Endothelial cell of umbilical vein (primary cell): Measurements from ENCODE around the gene TREH. TPM values are rescaled to one million over a fixed set of nuclear protein-coding genes. Genes with fewer than 3 reads are reported as not detected.
"Not testable (repeated sequence)": the region's sequence is repeated elsewhere in the genome, so short reads cannot be mapped to it uniquely, and the experiment has no call there.

Experiments used
- BruUV-seq: library from RNA; stranded (reverse); fragments of 400-500 nt; replicated peaks from 2 replicates; lab custom pipeline; 2021; lab: Mats Ljungman, UMichigan
- CTCF ChIA-PET: fragments of 300-600, 350-600 bp; sonication (Branson Sonifier 250); formaldehyde crosslinking; loops from one replicate; lab custom pipeline; 2021; ENCODE audit warnings: antibody characterized with exemption, inconsistent platforms; lab: Charles Lee
- POLR2A ChIA-PET: fragments of 300-600, 350-600 bp; sonication (Branson Sonifier 250); formaldehyde crosslinking; loops from one replicate; lab custom pipeline; 2021; ENCODE audit warnings: antibody characterized with exemption, inconsistent platforms; lab: Charles Lee
- DNase-seq: peaks from one replicate; pipeline ENCODE4 v3.0.0-alpha.2; 2011; ENCODE audit warnings: low read depth, low spot score
- FAIRE-seq: peaks from 2 replicates; lab custom pipeline; 2011; peaks lifted over from hg19 to GRCh38; lab: Jason Lieb, UNC
- H2AFZ ChIP-seq: 2 replicates; pipeline ENCODE4 v1.6.0; 2012; ENCODE audit warnings: low read depth, low read length, control low read depth, inconsistent platforms
- H3K27ac ChIP-seq: 2 replicates; pipeline ENCODE4 v1.5.1; 2011; ENCODE audit warnings: low read depth, mild to moderate bottlenecking, control low read depth, low read length, moderate library complexity; ENCODE audit not compliant: insufficient read depth
- H3K27me3 ChIP-seq, 2 experiments: 2 replicates each; pipeline versions ENCODE4 v1.6.0 to v1.6.1; 2011; ENCODE audit warnings: low read length in 2 of 2, mixed read lengths in 1 of 2; ENCODE audit not compliant: control insufficient read depth in 2 of 2, insufficient read depth in 2 of 2
- H3K36me3 ChIP-seq, 2 experiments: 2 replicates in 1 of 2; 3 replicates in 1 of 2; pipeline ENCODE4 v1.5.1; 2011; ENCODE audit warnings: low read length in 2 of 2, mild to moderate bottlenecking in 1 of 2, moderate library complexity in 1 of 2; ENCODE audit not compliant: control insufficient read depth in 2 of 2, insufficient read depth in 2 of 2; ENCODE audit errors: extremely low read depth in 1 of 2
- H3K4me1 ChIP-seq: 3 replicates; pipeline ENCODE4 v1.5.1; 2011; ENCODE audit warnings: mild to moderate bottlenecking, low read length; ENCODE audit not compliant: control insufficient read depth, insufficient read depth; ENCODE audit errors: extremely low read depth
- H3K4me2 ChIP-seq: 2 replicates; pipeline ENCODE4 v1.6.1; 2011; ENCODE audit warnings: low read length, control low read depth, mixed read lengths; ENCODE audit not compliant: insufficient read depth
- H3K4me3 ChIP-seq, 3 experiments: fragments of 200-600 bp in 1 of 3; sonication (generic), shearing (Covaris generic) in 1 of 3; replicated peaks in 1 of 3; 2 replicates each; pipeline ENCODE4 v1.5.1; 2011 to 2016; ENCODE audit warnings: control low read depth in 3 of 3, low read length in 3 of 3, mild to moderate bottlenecking in 2 of 3, inconsistent platforms in 1 of 3, low read depth in 1 of 3, moderate library complexity in 1 of 3; ENCODE audit not compliant: insufficient read depth in 1 of 3
- H3K79me2 ChIP-seq: 2 replicates; pipeline ENCODE4 v1.6.0; 2012; ENCODE audit warnings: low read length, inconsistent platforms; ENCODE audit not compliant: control insufficient read depth, insufficient read depth
- H3K9ac ChIP-seq: replicated peaks from 2 replicates; pipeline ENCODE3; 2011; ENCODE audit warnings: low read length, control low read depth; ENCODE audit not compliant: insufficient read depth; ENCODE audit errors: extremely low read depth
- H3K9me1 ChIP-seq: replicated peaks from 3 replicates; pipeline ENCODE4 v1.6.0; 2011; ENCODE audit warnings: mild to moderate bottlenecking, low read length; ENCODE audit not compliant: control insufficient read depth, insufficient read depth; ENCODE audit errors: extremely low read depth
- H3K9me3 ChIP-seq: replicated peaks from 2 replicates; pipeline ENCODE4 v1.5.1; 2012; ENCODE audit warnings: low read length, inconsistent platforms; ENCODE audit not compliant: control insufficient read depth, insufficient read depth
- H4K20me1 ChIP-seq: replicated peaks from 2 replicates; pipeline ENCODE3; 2011; ENCODE audit warnings: mild to moderate bottlenecking, low read length; ENCODE audit not compliant: control insufficient read depth, insufficient read depth; ENCODE audit errors: extremely low read depth
- dilution Hi-C: fragments of 300-500 bp; cut with MboI; formaldehyde crosslinking; loops from one replicate; pipeline ENCODE4 v1.15.0; 2019; ENCODE audit warnings: low sequenced_read_pairs; ENCODE audit not compliant: extremely low pct_ligation_motif_present
- intact Hi-C: fragments of 100-400 bp; cut with micrococcal nuclease; formaldehyde crosslinking; loops from one replicate; pipeline ENCODE4 v1.10.0; 2022
- polyA plus RNA-seq, 4 experiments: library from polyadenylated mRNA; depleted of rRNA in 3 of 4; stranded (reverse) in 3 of 4; unstranded in 1 of 4; fragments of >200 nt; gene quantifications; 2 replicates each; pipeline versions ENCODE4 v1.2.1 to v1.2.3, GENCODE V29; 2011 to 2012; ENCODE audit warnings: missing spikeins in 1 of 4
- total RNA-seq: library from RNA; stranded (reverse); gene quantifications from 2 replicates; pipeline ENCODE4 v1.2.3, GENCODE V29; 2021

TREH gene
- total and polyA plus RNA-seq, 2 donors (not counting 3 experiments of a cell fraction or from before 2014, with no cell fraction given), result not detected

DNA sequence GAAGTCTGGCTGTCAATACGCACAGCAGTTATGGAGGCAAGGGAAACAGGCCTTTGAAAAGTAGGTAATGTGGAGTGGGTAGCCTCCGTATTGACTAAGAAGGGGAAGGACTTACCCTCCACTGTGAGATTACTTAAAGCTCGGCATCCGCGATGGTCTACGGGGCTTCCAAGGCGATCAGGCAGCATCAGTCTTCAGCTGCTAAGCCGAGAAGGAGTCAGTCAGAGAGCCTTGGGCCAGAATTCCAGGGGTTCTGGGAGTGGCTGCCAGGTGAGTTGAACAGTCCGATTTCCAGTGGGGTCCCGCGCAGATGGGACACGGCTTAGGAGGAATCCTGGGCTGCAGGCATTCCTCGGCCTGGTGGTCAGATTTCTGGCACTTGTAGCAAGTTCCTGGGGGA is 40.6 kb upstream of the TREH start:
- CTCF ChIA-PET, H3K4me1 ChIP-seq, DNase-seq, H3K9ac ChIP-seq, intact Hi-C loops, POLR2A ChIA-PET, BruUV-seq, H3K9me1 ChIP-seq, H3K4me3 ChIP-seq, H3K9me3 ChIP-seq, H3K36me3 ChIP-seq, dilution Hi-C loops, H4K20me1 ChIP-seq, H3K79me2 ChIP-seq, H3K27ac ChIP-seq, H2AFZ ChIP-seq, FAIRE-seq, H3K4me2 ChIP-seq, H3K27me3 ChIP-seq: not testable (repeated sequence)

DNA sequence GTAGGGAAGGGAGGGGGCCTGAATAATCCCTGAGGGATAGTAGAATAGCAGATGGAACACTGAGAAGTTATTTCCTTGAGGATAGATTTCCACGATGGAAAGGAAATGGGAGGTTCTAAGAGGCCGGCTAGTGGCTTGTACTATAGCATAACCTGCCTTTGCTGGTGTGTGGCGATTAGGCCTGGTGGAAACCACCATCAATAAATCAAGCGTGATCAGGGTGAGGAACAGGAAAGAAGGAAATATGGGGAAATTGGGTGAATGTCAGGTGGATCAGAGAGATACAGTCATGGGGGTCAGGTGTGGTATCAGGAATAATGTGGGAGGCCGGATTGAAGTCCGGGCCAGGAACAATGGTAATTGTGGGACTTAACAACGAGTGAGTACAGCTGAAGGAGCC is 39.1 kb upstream of the TREH start:
- intact Hi-C loops, dilution Hi-C loops, H3K4me2 ChIP-seq, CTCF ChIA-PET, H3K79me2 ChIP-seq, H3K4me3 ChIP-seq, POLR2A ChIA-PET, H4K20me1 ChIP-seq, H2AFZ ChIP-seq, H3K27ac ChIP-seq, H3K9ac ChIP-seq, H3K9me3 ChIP-seq, H3K36me3 ChIP-seq, H3K9me1 ChIP-seq, H3K4me1 ChIP-seq, FAIRE-seq, DNase-seq, H3K27me3 ChIP-seq, BruUV-seq: not testable (repeated sequence)

DNA sequence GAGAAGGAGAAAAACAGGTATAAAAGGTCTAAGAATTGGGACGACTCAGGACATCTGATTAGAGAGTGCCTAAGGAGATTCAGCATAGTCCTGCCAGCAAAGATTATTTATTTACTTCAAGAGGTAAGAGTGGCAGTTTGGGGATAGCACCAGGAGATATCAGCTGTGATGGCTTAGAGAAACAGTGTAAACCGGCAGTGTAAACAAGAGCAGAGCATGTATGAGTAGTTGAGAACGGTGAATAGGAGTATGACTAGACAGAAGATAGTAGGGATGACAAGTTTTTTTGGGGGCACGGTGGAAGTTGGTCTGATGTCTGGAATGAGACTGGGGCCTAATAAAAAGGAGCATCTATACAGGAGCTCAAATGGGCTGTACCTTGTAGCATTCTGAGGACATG is 38.3 kb upstream of the TREH start:
- H4K20me1 ChIP-seq, H3K27me3 ChIP-seq, H3K79me2 ChIP-seq, POLR2A ChIA-PET, CTCF ChIA-PET, H3K4me3 ChIP-seq, FAIRE-seq, H3K9me1 ChIP-seq, DNase-seq, dilution Hi-C loops, H3K4me2 ChIP-seq, H3K27ac ChIP-seq, BruUV-seq, H2AFZ ChIP-seq, H3K9me3 ChIP-seq, intact Hi-C loops, H3K36me3 ChIP-seq, H3K9ac ChIP-seq, H3K4me1 ChIP-seq: not testable (repeated sequence)

DNA sequence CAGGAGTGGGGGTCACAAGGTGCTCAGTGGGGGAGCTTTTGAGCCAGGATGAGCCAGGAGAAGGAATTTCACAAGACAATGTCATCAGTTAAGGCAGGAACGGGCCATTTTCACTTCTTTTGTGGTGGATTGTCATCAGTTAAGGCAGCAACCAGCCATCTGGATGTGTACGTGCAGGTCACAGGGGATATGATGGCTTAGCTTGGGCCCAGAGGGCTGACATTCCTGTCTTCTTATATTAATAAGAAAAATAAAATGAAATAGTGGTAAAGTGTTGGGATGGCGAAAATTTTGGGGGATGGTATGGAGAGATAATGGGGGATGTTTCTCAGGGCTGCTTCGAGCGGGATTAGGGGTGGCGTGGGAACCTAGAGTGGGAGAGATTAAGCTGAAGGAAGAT is 37.8 kb upstream of the TREH start:
- DNase-seq, H3K27me3 ChIP-seq, H3K9me3 ChIP-seq, H3K9ac ChIP-seq, BruUV-seq, FAIRE-seq, H3K4me3 ChIP-seq, dilution Hi-C loops, H3K4me1 ChIP-seq, CTCF ChIA-PET, H3K27ac ChIP-seq, intact Hi-C loops, H3K9me1 ChIP-seq, POLR2A ChIA-PET, H3K79me2 ChIP-seq, H2AFZ ChIP-seq, H3K4me2 ChIP-seq, H4K20me1 ChIP-seq, H3K36me3 ChIP-seq: not testable (repeated sequence)
